DMS153 treated with DMSO at 0.1 percent for 48 hours (cell line): ENCODE results near the gene IFT172.
"Not testable (repeated sequence)": the region's sequence is repeated elsewhere in the genome, so short reads cannot be mapped to it uniquely, and the experiment has no call there.

Experiments used
- DNase-seq: peaks from one replicate; lab custom pipeline; 2025; ENCODE audit not compliant: unreplicated experiment; lab: John Stamatoyannopoulos, UW

IFT172 gene

DNA sequence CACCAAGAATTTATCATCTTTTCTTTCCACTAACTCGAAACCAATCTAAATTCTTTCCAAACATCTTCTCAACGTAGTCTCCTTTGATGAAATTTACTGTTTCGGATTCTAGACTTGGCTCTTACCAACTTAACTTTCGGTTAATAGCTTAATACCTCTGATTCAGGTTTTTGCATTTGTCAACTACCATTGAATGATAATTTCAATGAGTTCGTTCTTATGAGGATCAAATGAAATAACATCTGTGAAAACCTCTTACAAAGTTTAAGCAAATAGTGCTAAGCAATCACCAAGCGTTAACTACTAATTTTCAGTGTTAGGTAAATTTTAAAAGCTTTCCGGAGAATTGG, 61.7 kb downstream of the IFT172 start:
- DNase-seq: no peak

DNA sequence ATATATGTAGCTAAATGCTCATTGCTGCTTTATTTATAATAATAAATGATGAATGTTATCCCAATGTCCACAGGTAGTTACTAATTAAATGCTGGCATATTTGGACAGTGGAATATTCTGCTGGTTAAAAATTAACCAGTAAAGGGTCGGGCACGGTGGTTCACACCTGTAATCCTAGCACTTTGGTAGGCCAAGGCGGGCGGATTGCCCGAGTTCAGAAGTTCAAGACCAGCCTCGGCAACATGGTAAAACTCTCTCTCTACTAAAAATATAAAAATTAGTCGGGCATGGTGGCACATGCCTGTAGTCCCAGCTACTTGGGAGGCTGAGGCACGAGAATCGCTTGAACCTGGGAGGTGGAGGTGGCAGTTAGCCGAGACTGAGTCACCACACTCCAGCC, 64.5 kb downstream of the IFT172 start:
- not testable (repeated sequence) for DNase-seq

- no peak for DNase-seq
Measured at GRCh38 chr2:27422958-27423357, 66.6 kb downstream of the IFT172 start.

- DNase-seq: no peak
Measured at GRCh38 chr2:27421660-27422250, 67.8 kb downstream of the IFT172 start.

DNA sequence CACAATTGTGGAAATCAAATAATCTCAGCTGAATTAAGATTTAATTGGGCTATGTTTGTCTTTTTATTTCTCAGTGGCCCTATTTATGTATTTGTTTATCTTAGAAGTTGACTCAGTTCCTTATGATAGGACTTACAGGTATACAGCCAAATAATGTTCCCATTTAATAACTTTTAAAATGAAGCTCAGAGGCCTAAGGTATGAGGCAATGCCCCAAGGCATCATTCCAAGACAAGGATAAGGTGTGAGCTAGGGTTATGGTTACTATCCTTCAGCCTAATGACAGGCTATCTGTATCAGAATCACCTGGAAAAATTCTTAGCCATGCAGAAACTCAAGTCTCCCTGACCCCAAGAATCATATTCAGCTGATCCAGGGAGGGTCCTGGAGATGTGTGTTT, 68.5 kb downstream of the IFT172 start:
- DNase-seq: no peak

DNA sequence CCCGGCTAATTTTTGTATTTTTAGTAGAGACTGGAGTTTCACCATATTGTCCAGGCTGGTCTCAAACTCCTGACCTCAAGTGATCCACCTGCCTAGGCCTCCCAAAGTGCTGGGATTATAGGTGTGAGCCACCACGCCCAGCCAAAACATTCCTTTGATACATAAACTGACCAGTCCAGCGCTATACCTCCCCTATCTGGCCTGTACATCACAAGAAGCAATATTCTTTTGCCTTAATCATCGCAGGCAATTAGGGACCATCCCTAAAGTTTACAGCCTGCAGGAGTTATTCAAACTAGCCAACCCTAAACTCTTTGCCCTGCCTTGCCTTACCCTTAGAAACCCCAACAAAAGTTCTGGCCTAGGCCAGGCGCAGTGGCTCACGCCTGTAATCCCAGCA, 73.4 kb downstream of the IFT172 start:
- no peak for DNase-seq

GRCh38 chr2:27412419-27413152, 77.0 kb downstream of the IFT172 start:
- DNase-seq: no peak

DNA sequence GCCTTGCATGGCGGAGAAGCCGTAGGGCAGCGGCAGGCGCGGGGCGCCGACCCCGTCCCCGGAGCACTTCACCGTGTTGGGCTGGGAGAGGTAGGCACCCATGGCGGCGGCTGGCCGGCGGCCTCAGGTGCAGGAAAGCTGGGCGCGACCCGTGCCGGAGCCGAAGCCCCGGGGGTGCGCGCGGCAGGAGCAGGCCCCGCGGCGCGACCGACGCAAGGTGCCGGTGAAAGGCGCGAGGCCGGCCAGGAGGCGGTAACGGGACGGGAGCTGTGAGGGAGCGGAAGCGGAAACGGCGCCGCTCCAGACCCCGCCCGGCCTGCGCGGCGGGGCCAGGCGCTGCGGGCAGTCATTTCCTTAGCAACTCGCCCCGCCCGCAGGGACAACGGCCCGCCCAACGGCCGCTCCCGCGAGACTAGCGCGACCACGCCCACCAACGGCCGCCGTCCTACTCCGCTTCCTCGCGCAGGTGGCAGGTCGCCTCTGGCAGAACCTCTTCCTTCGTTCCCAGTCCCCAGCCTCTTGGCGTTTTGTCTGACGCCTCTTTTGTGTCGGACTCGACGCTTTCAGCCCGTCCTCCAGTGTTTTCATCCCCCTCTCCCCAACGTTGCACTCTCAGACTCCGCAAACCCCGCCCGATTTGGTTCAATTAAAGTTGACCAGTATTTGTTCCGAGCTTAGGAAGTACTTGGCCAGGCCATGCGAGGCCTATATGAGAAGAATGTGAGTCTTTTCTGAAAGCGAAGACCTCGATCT, 80.0 kb downstream of the IFT172 start, which contains the start of gene PPM1G:
Gene PPM1G (minus strand): TSS at position 271 of the 753 bp plus-strand sequence. CDS start 169 bp downstream, at position 102.
- peak; percentile 95 for DNase-seq

GRCh38 chr2:27408601-27409320, 80.8 kb downstream of the IFT172 start:
- DNase-seq: no peak

- DNase-seq: peak; percentile 18
Measured at GRCh38 chr2:27407798-27408491, 81.6 kb downstream of the IFT172 start.

GRCh38 chr2:27400348-27401135, 89.0 kb downstream of the IFT172 start:
- DNase-seq: no peak

DNA sequence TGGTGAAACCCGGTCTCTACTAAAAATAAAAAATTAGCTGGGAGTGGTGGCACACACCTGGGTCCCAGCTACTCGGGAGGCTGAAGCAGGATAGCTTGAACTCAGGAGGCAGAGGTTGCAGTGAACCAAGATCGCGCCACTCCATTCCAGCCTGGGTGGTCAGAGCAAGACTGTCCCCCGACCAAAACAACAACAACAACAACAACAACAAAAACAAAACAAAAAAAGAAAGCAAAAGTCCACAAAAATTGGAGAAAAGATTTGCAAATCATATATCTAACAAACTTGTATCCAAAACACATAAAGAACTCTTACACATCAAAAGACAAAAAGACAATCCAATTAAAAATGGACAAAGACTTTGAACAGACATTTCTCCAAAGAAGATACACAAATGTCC, 90.6 kb downstream of the IFT172 start:
- no peak for DNase-seq
